H1 (cell line): ENCODE data around the gene PLEKHN1. TPM values are rescaled to one million over a fixed set of nuclear protein-coding genes. Genes with fewer than 3 reads are reported as not detected.

Source experiments
- CTCF ChIA-PET: fragments of 300-600 bp; sonication (Branson Sonifier 250); formaldehyde crosslinking; loops from one replicate; lab custom pipeline; 2021; ENCODE audit not compliant: partially characterized antibody; lab: Charles Lee
- POLR2A ChIA-PET: fragments of 300-600 bp; sonication (Branson Sonifier 250); formaldehyde crosslinking; loops from one replicate; lab custom pipeline; 2021; ENCODE audit warnings: inconsistent platforms; ENCODE audit not compliant: partially characterized antibody; lab: Charles Lee
- DNase-seq, 2 experiments: peaks; one replicate each; pipeline versions ENCODE4 v3.0.0 to v3.0.0-alpha.2; 2010 to 2022; ENCODE audit warnings: low spot score in 2 of 2, low read depth in 1 of 2, mixed read lengths in 1 of 2
- FAIRE-seq: peaks from 2 replicates; lab custom pipeline; 2011; peaks lifted over from hg19 to GRCh38; lab: Jason Lieb, UNC
- H2AFZ ChIP-seq: 2 replicates; pipeline ENCODE4 v1.8.1; 2012; ENCODE audit warnings: low read length, inconsistent platforms
- H2AK5ac ChIP-seq: 2 replicates; pipeline ENCODE4 v1.6.1; 2013; ENCODE audit warnings: low read depth, low read length
- H2BK120ac ChIP-seq: replicated peaks from 2 replicates; pipeline ENCODE3; 2013; ENCODE audit warnings: low read depth, low read length, inconsistent platforms
- H2BK12ac ChIP-seq: 2 replicates; pipeline ENCODE4 v1.6.1; 2013; ENCODE audit warnings: low read depth, low read length
- H2BK15ac ChIP-seq: 2 replicates; pipeline ENCODE4 v1.6.1; 2013; ENCODE audit warnings: low read length
- H2BK20ac ChIP-seq: 2 replicates; pipeline ENCODE4 v1.6.1; 2013; ENCODE audit warnings: low read length
- H2BK5ac ChIP-seq: 2 replicates; pipeline ENCODE4 v1.6.1; 2013; ENCODE audit warnings: low read depth, low read length
- H3K14ac ChIP-seq: 2 replicates; pipeline ENCODE4 v1.6.1; 2013; ENCODE audit warnings: inconsistent platforms; ENCODE audit not compliant: insufficient read length
- H3K18ac ChIP-seq: 2 replicates; pipeline ENCODE4 v1.6.1; 2013; ENCODE audit warnings: low read length; ENCODE audit errors: extremely low read depth
- H3K23ac ChIP-seq: 2 replicates; pipeline ENCODE4 v1.6.1; 2013; ENCODE audit warnings: inconsistent platforms; ENCODE audit not compliant: insufficient read length
- H3K23me2 ChIP-seq: 2 replicates; pipeline ENCODE4 v1.6.1; 2013; ENCODE audit warnings: low read depth, low read length
- H3K27ac ChIP-seq: 2 replicates; pipeline ENCODE4 v1.6.1; 2011; ENCODE audit warnings: low read depth, low read length, inconsistent platforms
- H3K27me3 ChIP-seq, 4 experiments: replicated peaks in 1 of 4; 1 replicate in 1 of 4; 2 replicates in 3 of 4; pipeline versions ENCODE4 v1.6.1 to v1.8.1; 2011 to 2013; ENCODE audit warnings: low read length in 3 of 4, mild to moderate bottlenecking in 3 of 4, inconsistent platforms in 2 of 4, mixed read lengths in 2 of 4, moderate library complexity in 1 of 4; ENCODE audit not compliant: control insufficient read depth in 3 of 4, insufficient read depth in 3 of 4; ENCODE audit errors: extremely low read depth in 1 of 4
- H3K36me3 ChIP-seq, 4 experiments: 2 replicates each; pipeline versions ENCODE4 v1.6.1 to v1.8.1; 2011 to 2013; ENCODE audit warnings: mild to moderate bottlenecking in 4 of 4, low read length in 3 of 4, moderate library complexity in 2 of 4, control low read depth in 1 of 4, inconsistent platforms in 1 of 4; ENCODE audit not compliant: insufficient read depth in 4 of 4, control insufficient read depth in 2 of 4
- H3K4ac ChIP-seq: replicated peaks from 2 replicates; pipeline ENCODE3; 2013; ENCODE audit warnings: low read length, low read depth, mixed read lengths, inconsistent platforms; ENCODE audit not compliant: insufficient read length
- H3K4me1 ChIP-seq, 4 experiments: replicated peaks in 1 of 4; 1 replicate in 1 of 4; 2 replicates in 3 of 4; pipeline versions ENCODE4 v1.6.1 to v1.8.1; 2011 to 2013; ENCODE audit warnings: low read length in 3 of 4, inconsistent platforms in 2 of 4, mixed read lengths in 1 of 4; ENCODE audit not compliant: insufficient read depth in 4 of 4, control insufficient read depth in 3 of 4
- H3K4me2 ChIP-seq, 2 experiments: 2 replicates each; pipeline versions ENCODE4 v1.6.1 to v1.8.1; 2011 to 2013; ENCODE audit warnings: low read depth in 2 of 2, low read length in 2 of 2, control low read depth in 1 of 2, inconsistent platforms in 1 of 2, mild to moderate bottlenecking in 1 of 2; ENCODE audit not compliant: insufficient read depth in 1 of 2
- H3K4me3 ChIP-seq, 4 experiments: fragments of 200-600, 300-600 bp in 1 of 4; sonication (generic), shearing (Covaris generic), sonication (Bioruptor Twin) in 1 of 4; 2 replicates each; pipeline versions ENCODE4 v1.5.1 to v1.8.1; 2011 to 2016; ENCODE audit warnings: low read length in 4 of 4, low read depth in 3 of 4, control low read depth in 2 of 4, inconsistent platforms in 2 of 4, mild to moderate bottlenecking in 2 of 4, mixed read lengths in 1 of 4, moderate library complexity in 1 of 4; ENCODE audit not compliant: insufficient read depth in 2 of 4; ENCODE audit errors: extremely low read depth in 1 of 4
- H3K56ac ChIP-seq: replicated peaks from 2 replicates; pipeline ENCODE3; 2013; ENCODE audit warnings: low read depth, mild to moderate bottlenecking, mixed read lengths, low read length, inconsistent platforms; ENCODE audit not compliant: insufficient read length
- H3K79me1 ChIP-seq: 2 replicates; pipeline ENCODE4 v1.6.1; 2013; ENCODE audit warnings: low read depth, low read length, control low read depth
- H3K79me2 ChIP-seq, 2 experiments: 2 replicates each; pipeline versions ENCODE4 v1.6.1 to v1.8.1; 2012 to 2013; ENCODE audit warnings: low read length in 2 of 2, mild to moderate bottlenecking in 2 of 2, inconsistent platforms in 1 of 2; ENCODE audit not compliant: insufficient read depth in 2 of 2, control insufficient read depth in 1 of 2
- H3K9ac ChIP-seq, 4 experiments: replicated peaks in 1 of 4; 1 replicate in 1 of 4; 2 replicates in 3 of 4; pipeline versions ENCODE4 v1.6.1 to v1.8.1; 2011 to 2013; ENCODE audit warnings: low read depth in 3 of 4, low read length in 3 of 4, control low read depth in 2 of 4, mild to moderate bottlenecking in 2 of 4, moderate library complexity in 2 of 4, inconsistent platforms in 1 of 4; ENCODE audit errors: extremely low read depth in 1 of 4
- H3K9me3 ChIP-seq, 2 experiments: 2 replicates each; pipeline versions ENCODE4 v1.6.1 to v1.8.1; 2012 to 2013; ENCODE audit warnings: mild to moderate bottlenecking in 2 of 2, moderate library complexity in 2 of 2, control low read depth in 1 of 2, inconsistent platforms in 1 of 2, low read depth in 1 of 2, low read length in 1 of 2, mixed read lengths in 1 of 2; ENCODE audit not compliant: insufficient read depth in 2 of 2
- H4K20me1 ChIP-seq, 2 experiments: replicated peaks in 1 of 2; 2 replicates each; pipeline versions ENCODE3 to v1.8.1; 2011 to 2013; ENCODE audit warnings: inconsistent platforms in 2 of 2, low read length in 2 of 2, mild to moderate bottlenecking in 1 of 2; ENCODE audit not compliant: insufficient read depth in 2 of 2, control insufficient read depth in 1 of 2
- H4K5ac ChIP-seq: 2 replicates; pipeline ENCODE4 v1.6.1; 2013; ENCODE audit warnings: low read length, low read depth, mixed read lengths, inconsistent platforms; ENCODE audit not compliant: insufficient read length
- H4K8ac ChIP-seq: 2 replicates; pipeline ENCODE4 v1.8.0; 2013; ENCODE audit warnings: mild to moderate bottlenecking, moderate library complexity, low read length, inconsistent platforms; ENCODE audit not compliant: insufficient read depth; ENCODE audit errors: extremely low read depth
- H4K91ac ChIP-seq: replicated peaks from 2 replicates; pipeline ENCODE3; 2013; ENCODE audit warnings: low read length, mixed read lengths, inconsistent platforms; ENCODE audit not compliant: insufficient read length
- CEBPB ChIP-seq: IDR thresholded peaks from 2 replicates; pipeline ENCODE4 v1.6.1; 2012; ENCODE audit warnings: low read depth, low read length
- EZH2 ChIP-seq: fragments of 200-600 bp; sonication (generic); IDR thresholded peaks from 2 replicates; pipeline ENCODE4 v1.7.1; 2012; ENCODE audit warnings: low read depth, mild to moderate bottlenecking, moderate library complexity, low read length, inconsistent platforms; ENCODE audit not compliant: severe bottlenecking
- GABPA ChIP-seq: IDR thresholded peaks from 2 replicates; pipeline ENCODE4 v1.6.1; 2011; ENCODE audit warnings: mild to moderate bottlenecking, low read length, moderate library complexity, borderline replicate concordance; ENCODE audit not compliant: insufficient read depth
- KDM4A ChIP-seq: IDR thresholded peaks from one replicate; pipeline ENCODE4 v1.7.1; 2012; ENCODE audit warnings: low read depth, mild to moderate bottlenecking, moderate library complexity, low read length, inconsistent platforms; ENCODE audit not compliant: severe bottlenecking
- POLR2A ChIP-seq, 2 experiments: IDR thresholded peaks; 1 replicate in 1 of 2; 2 replicates in 1 of 2; pipeline ENCODE4 v1.6.1; 2011; ENCODE audit warnings: low read depth in 2 of 2, low read length in 2 of 2, mild to moderate bottlenecking in 2 of 2; ENCODE audit errors: control extremely low read depth in 1 of 2
- RBBP5 ChIP-seq: IDR thresholded peaks from 2 replicates; pipeline ENCODE4 v1.7.1; 2012; ENCODE audit warnings: low read depth, mild to moderate bottlenecking, inconsistent platforms, low read length, moderate library complexity, borderline replicate concordance
- RFX5 ChIP-seq: IDR thresholded peaks from 2 replicates; pipeline ENCODE4 v1.6.1; 2011; ENCODE audit warnings: low read depth, low read length, improper control_type of control experiment, borderline replicate concordance
- SIN3A ChIP-seq, 2 experiments: IDR thresholded peaks in 1 of 2; conservative IDR thresholded peaks in 1 of 2; 2 replicates each; pipeline ENCODE4 v1.6.1; 2011 to 2012; ENCODE audit warnings: low read length in 2 of 2, improper control_type of control experiment in 1 of 2, low read depth in 1 of 2, mild to moderate bottlenecking in 1 of 2
- SUZ12 ChIP-seq: fragments of 200-600 bp; sonication (generic); IDR thresholded peaks from 2 replicates; pipeline ENCODE4 v1.6.1; 2012; ENCODE audit warnings: mild to moderate bottlenecking, inconsistent platforms, low read length, moderate library complexity, mixed read lengths
- WGBS, 2 experiments: shearing (Covaris generic) in 1 of 2; methylation state at CpG; one replicate each; pipeline versions ENCODE4 v1.1.6 to v1.1.7; 2013 to 2015; ENCODE audit warnings: low lambda C conversion rate in 2 of 2, mixed read lengths in 2 of 2, inconsistent platforms in 1 of 2, low coverage in 1 of 2, missing lambda C conversion rate in 1 of 2; ENCODE audit not compliant: insufficient replicate concordance in 2 of 2, insufficient coverage in 1 of 2, insufficient read length in 1 of 2; ENCODE audit errors: extremely low coverage in 1 of 2, missing lambda C conversion rate in 1 of 2; 5-methylcytosine and 5-hydroxymethylcytosine counted together
- polyA plus RNA-seq, 7 experiments: library from polyadenylated mRNA; depleted of rRNA in 3 of 7; stranded (reverse) in 5 of 7; unstranded in 2 of 7; fragments of >200 nt in 5 of 7; fragments of 200-250 nt in 2 of 7; gene quantifications; 1 replicate in 5 of 7; 2 replicates in 1 of 7; 4 replicates in 1 of 7; pipeline versions ENCODE4 v1.2.1 to v1.2.3, GENCODE V29; 2011 to 2013; ENCODE audit warnings: missing spikeins in 2 of 7, mixed read lengths in 2 of 7
- total RNA-seq: library from RNA; stranded (reverse); fragmentation: NEBNext Ultra II Directional; extraction: Animal tissue kit (Norgen Biotek cat#: 25700); gene quantifications from 2 replicates; pipeline ENCODE4 v1.2.1, GENCODE V29; 2021

The PLEKHN1 gene
- total and polyA plus RNA-seq, 2 of the 8 experiments (the other 6 are each of a cell fraction or from before 2014, with no cell fraction given): 0.39 to 1.5 TPM

GRCh38 chr1:966704-967300 lies 520 bp downstream of the PLEKHN1 start:
- H3K4me1 ChIP-seq: peaks cover 0 to 13% (median 6%) of the 10 kb centered on the region in 4 experiments; a peak in 5 of 7 replicates
- peaks cover 10% of the 10 kb centered on the region; the same call in 1 of the 2 replicates for H3K23me2 ChIP-seq
- H3K4ac ChIP-seq: peak overlapping the region; percentile 85
- H3K4me3 ChIP-seq: peak overlapping the region; percentile 38 to 70 (median 48)
- H3K27me3 ChIP-seq: peaks cover 11 to 63% (median 53%) of the 10 kb centered on the region in 4 experiments
- FAIRE-seq (no peak), DNase-seq (peak in 1 of 2 experiments; percentile 82)
- H3K4me2 ChIP-seq: peak overlapping the region; percentile 83 to 99
- 2% methylated on average over 33 of the region's 60 CpGs; no CpG with 5 or more reads in 1 of the 2 experiments for WGBS, 2 experiments
- H4K91ac ChIP-seq: peak overlapping the region; percentile 93
- H4K20me1 ChIP-seq: peaks cover 0 to 32% of the 10 kb centered on the region in 2 experiments
- peak overlapping the region; percentile 95 for H3K18ac ChIP-seq
- H3K79me2 ChIP-seq: peaks cover 0 to 3% of the 10 kb centered on the region in 2 experiments; a peak in 1 of 4 replicates
- CTCF ChIA-PET: interaction anchor here (0.5 to 1.1 kb wide), 5 partner anchors 14 to 275 kb away, joined by 3 to 6 read pairs (median 4); no protein-coding TSS in a partner anchor
- no peak overlapping the region; the same call in 1 of the 2 replicates for H2AFZ ChIP-seq
- no peak overlapping the region for H2BK120ac ChIP-seq
- TF ChIP-seq RFX5: no peak
- peak in 1 of 2 experiments; percentile 46; a peak in 1 of 3 replicates for TF ChIP-seq POLR2A (IDR thresholded peaks at IDR 0.05; ENCODE audit: control extremely low read depth in 1 of 2, low read depth in 2 of 2, low read length in 2 of 2)
- TF ChIP-seq GABPA: peak; percentile 27; the same call in 1 of the 2 replicates
- TF ChIP-seq EZH2: peak; percentile 82
- TF ChIP-seq KDM4A: peak; percentile 87
- TF ChIP-seq SUZ12: peak; percentile 66
- peak; percentile 61; the same call in 1 of the 2 replicates for TF ChIP-seq RBBP5
- TF ChIP-seq CEBPB: no peak
- TF ChIP-seq SIN3A (conservative IDR thresholded peaks at IDR 0.05 in 1 of 2, IDR thresholded peaks at IDR 0.05 in 1 of 2; ENCODE audit: low read depth in 1 of 2, low read length in 2 of 2): 0 out of 4 replicates have a peak, but pooled peaks of 1 of the 2 experiments have one; percentile 7
- no peak overlapping the region for H2BK15ac ChIP-seq
- no peak overlapping the region for H3K23ac ChIP-seq
- H3K27ac ChIP-seq: no peak overlapping the region
- H3K14ac ChIP-seq: no peak overlapping the region
- H3K36me3 ChIP-seq: peaks cover 0 to 19% (median 10%) of the 10 kb centered on the region in 4 experiments; a peak in 7 of 8 replicates
- H2BK20ac ChIP-seq: no peak overlapping the region
- no peak overlapping the region for H2AK5ac ChIP-seq
- no peaks in the 10 kb centered on the region; the same call in 1 of the 2 replicates for H3K79me1 ChIP-seq
- POLR2A ChIA-PET: interaction anchor here (0.7 to 2.2 kb wide), 10 partner anchors 8 to 98 kb away, joined by 3 to 11 read pairs (median 3); partner anchors contain the start of gene NOC2L
- H2BK12ac ChIP-seq: 0 out of 2 replicates have a peak overlapping the region, but pooled peaks have one; percentile 52
- H3K9ac ChIP-seq: peak overlapping the region in 1 of 4 experiments; percentile 70; a peak in 3 of 7 replicates
- H2BK5ac ChIP-seq: no peak overlapping the region; the same call in 1 of the 2 replicates
- no peak overlapping the region for H4K5ac ChIP-seq
- H3K56ac ChIP-seq: no peak overlapping the region
- H4K8ac ChIP-seq: peak overlapping the region; percentile 86; the same call in 1 of the 2 replicates
- H3K9me3 ChIP-seq: no peaks in the 10 kb centered on the region
